ENCODE results near the gene CA9.

CA9 gene

GRCh38 chr9:35714123-35714522, 40.4 kb downstream of the CA9 start:
- no peak for DNase-seq

GRCh38 chr9:35714579-35715252, 41.0 kb downstream of the CA9 start:
- no peak for DNase-seq

DNA sequence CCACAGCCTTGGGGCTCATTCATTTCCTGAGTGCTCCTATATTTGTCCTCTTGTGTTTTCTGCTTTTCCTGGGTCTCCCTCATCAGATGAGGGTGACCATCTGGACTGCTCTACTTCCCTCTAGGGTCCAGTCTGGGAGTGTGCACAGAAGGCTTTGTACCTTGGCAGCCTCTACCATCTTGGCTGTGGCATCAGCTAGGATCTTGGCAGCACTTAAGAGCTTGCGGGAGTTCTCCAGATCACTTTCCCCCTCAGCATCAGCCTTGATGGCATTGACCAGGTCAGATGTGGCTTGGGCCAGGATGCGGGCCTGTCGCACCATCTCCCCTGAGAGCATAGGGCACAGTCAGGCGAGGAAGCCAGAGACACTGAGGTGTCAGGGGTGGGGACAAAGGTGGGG, 42.5 kb downstream of the CA9 start:
- DNase-seq = peak in 5 of 58 donors; percentile 10 to 25 (median 17)

DNA sequence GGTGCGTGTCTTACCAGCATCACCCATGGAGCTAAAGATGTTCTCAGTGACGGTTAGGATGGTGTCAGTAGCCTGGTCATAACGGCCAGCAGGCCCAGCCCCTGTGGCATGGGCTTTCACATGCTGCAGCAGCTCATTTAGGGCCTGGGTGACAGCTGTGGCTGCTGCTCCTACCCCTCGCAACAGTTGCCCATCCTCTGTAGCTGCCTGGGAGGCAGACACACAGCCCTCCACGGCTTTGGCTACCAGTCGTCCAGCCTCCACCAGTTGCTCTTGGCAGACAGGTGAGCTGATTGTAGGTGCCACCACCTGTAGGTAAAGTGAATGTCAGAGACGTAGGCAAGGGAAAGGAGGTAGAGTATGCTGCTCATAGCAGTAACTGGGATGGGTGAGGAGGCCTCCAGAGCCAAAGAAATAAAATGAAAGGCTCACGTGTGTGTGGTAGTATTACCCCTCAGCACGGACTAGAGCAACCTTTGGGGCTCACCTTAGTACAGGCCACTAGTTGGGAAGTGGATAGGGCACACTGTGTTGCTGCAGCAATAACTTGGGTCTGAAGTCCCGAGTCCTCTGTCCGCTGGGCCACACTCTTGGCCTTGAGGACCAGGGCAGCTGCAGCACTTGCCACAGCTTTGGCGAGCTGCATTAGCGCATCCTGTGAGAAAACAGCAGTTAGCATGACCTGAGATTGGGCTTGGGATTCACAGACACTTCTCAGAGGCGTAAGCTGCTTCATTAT, 43.6 kb downstream of the CA9 start:
- DNase-seq = no peak

DNA sequence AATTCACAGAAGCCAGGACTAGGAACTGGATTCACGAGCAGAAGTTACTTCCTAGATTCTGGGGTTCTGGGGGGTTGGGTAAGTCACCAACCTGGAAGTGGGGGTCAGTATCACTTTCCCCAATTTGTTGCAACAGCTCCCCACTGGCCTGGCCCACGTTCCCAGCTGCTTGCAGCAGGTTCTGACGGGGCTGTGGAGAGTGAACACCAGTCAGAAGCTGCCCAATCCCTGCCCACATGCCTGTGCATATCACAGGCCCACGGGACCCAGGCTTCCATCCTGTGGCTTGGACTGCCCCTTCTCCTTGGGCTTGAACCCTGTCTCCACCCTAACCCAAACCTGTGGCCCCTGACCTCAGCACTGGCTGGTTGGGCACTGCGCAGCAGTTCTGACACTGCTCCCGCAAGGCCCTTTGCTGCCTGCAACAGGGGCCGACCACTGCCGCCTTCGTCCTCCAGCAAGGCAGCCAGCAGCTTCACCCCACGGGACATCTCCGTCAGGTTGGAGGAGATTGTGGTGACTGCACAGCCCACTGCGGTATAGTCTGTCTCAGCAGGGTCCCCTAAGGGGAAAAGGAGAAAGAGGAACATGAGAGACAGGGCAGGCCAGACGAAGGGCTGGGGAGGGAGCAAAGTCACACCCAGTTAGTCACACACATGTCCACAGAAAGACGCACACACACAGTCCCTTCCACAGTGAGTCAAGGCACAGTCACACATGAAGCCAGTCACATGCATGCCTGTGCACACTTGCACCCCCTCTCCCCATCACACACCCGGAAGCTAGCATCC, 45.2 kb downstream of the CA9 start:
- no peak for DNase-seq

DNA sequence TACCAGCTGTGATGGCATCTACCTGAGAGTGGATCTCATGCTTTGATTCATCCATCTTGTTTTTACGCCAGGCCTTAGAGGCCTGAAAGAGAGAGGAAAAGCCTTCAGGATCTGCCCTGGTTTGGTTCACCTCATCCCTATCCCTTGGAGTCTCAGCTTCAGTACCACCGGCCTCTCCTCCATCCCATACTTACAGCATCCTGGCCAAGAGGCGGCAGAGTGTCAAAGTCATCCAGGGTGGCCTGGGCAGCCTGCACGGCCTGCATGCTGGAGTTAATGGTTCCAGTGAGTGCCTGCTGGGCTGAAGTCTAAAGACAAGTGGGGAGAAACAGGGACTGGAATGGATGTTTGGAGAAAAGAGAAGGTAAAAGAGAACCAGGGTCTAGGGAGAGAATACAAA, 45.8 kb downstream of the CA9 start:
- DNase-seq = no peak

DNA sequence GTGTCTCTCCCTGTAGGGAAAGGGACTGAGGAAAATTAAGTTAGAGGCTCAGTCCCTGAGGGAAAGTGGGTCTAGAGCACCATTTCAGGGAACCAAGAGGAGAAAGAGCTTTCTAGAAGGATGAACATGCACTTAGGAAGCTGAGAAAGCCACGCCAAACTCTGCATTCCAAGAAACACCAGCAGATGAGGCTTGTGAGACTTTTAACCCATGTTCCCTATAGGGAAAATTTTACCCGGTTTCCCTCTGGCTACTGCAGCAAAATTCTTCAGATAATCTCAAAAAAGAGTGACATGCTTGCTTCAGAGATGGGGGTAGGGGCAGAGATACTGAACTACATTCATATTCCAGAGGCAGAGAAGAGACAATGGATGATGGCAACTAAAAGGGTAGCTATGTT, 49.7 kb downstream of the CA9 start:
- DNase-seq = no peak

GRCh38 chr9:35723908-35724307, 50.2 kb downstream of the CA9 start:
- no peak for DNase-seq

DNA sequence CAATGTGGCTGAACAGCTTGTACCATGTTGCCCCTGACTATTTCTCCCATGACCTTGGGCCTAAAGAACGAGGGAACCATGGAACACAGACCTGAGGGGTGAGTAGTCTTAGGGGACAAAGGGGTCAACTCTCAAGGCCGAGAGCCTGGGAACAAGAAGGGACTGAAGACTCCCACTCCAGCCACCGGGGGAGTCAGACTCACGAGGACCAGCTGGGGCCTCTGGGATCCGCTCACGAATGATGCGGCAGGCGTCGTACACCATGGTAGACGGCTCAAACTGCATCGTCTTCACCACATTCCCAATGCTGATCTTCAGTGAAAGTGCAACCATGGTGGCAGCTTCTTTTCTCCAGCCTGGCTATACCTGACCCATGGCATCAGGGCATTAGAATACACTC, 51.6 kb downstream of the CA9 start:
- no peak for DNase-seq

DNA sequence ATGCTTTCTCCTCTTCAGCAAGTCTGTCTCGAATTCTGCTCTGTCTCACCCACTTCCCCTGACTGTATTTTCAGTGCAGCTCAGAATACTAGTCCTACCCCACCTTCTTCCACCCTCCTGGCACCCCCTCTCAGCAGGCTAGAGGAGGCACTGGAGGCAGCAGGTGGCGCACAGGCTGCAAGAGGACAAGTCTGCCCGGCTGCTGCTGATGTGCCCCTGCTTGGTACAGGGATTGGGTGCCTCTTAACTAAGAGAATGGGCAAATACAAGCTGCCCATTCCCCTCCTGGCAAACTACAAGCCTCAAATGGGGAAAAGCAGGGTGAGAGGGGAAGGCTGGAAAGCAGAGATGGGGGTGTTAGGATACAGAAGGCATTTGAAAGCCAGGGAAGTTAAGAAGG, 53.2 kb downstream of the CA9 start:
- peak in 28 of 58 donors; percentile 4 to 51 (median 24) for DNase-seq

DNA sequence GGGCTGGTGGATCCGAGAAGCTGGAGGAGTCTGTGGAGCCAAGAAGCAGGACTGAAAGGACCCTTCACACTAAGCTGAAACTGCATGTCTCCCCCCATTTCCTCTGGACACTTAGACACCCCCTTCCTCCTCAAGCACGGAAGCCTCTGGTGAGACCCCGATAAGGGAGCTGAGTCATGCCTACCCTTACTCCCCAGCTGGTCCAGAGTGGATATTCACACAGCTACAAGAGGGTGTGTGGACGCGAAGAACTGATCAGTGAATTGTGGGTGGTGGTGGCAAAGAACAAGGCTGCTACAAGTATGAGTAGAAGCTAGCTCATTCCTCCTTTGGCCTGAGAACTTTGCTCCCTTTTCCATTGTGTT, 53.9 kb downstream of the CA9 start:
- DNase-seq = no peak

DNA sequence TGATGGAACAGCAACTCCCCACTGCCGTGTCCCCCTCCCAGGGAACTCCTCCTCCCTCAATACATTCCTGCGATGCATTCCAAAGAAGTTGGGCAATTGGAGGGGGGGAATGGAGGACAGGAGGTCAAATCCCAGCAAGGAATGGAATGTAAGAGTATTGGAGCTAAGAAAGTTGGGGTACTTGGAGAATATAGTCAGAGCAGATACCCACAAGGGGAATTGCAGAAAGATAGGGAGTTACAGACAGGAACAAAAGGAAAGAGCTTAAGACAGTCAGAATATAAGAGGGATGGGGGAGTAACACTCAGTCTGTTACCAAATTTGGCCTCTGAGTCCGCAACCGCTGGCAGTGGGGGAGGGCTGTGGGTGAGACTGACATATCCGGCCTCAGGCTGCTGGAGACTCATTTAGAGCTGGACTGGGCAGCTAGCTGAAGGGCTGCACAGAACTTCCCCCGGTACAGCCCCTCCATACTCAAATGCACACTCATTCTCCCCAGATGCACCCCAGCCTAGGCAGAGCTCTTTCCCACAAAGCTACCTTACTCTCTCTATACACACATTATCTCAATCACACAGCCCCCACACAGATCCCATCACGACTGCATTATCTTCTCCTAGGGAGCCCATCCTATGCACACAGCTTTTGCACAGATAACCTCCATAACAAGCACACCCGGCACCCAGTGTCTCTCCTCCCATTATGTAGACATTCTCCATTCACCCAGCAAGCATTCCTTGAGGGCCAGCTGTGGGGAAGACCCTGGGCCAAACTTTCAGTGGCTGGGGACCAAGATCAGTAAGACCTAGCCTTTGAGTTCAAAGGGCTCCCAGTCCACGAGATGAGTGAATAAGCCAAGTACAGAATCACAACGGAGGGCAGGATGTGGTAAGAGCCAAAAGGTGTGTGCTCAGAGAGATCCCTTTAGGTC, 54.6 kb downstream of the CA9 start:
- peak in 28 of 58 donors; percentile 5 to 46 (median 18) for DNase-seq

DNA sequence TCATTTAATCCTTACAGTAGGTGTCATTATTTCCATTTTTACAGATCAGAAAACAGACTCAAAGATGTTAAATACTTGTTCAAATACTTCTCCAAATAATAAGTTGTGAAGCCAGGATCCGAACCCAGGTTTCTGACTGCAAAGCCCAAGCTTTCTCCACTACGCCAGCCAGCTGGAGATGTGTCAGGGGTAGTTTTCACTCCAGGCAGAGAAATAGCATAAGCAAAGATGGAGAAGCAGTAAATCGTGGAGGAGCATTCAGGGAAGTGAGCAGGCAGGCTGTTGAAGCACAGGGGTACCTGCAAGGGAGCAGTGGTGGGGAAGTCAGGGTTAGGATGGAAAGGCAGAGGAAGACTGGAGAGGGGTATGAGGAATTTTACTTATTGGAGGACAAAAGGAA, 55.4 kb downstream of the CA9 start:
- DNase-seq = no peak

DNA sequence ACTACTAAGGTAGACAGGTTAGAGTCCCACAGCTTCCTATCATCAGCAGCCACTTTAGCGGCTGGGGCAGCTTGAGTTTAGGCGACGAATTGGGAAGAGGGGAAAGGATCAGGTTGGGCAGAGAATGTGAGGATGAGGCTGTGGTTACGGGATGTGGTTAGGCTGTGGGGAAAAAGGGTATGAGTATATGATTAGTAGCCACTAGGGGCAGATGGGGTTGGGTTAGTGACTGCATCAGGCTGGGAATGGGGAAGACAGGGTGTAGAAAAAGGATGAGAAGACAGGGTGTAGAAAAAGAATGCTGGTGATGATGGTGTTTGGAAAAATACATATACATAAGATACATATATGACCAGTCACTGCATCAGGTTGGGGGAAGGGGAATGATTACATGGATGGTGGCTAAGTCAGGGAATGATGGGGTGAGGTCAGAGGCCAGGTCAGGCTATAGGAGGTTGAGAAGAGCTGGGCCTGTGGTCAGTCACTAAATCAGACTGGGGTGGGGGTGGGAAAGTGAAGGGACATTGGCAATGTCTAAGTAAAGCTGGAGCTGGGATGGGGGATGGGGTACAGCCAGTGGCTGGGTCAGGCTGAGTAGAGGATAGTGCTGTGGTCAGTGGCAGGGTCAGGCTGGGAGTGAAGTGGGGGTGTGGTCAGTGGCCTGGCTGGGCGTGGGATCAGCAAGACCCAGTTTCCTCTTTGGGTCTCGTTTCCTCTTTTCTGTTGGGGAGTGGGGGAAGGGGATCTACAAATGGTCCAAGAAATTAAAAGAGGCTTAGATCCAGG, 56.2 kb downstream of the CA9 start:
- peak in 30 of 58 donors; percentile 3 to 60 (median 16) for DNase-seq

- DNase-seq = no peak
Observed at GRCh38 chr9:35730486-35730854, 56.7 kb downstream of the CA9 start.

Data from anterior cingulate cortex (tissue), 58 donors.